ENCODE data around the gene FOXP2.

GRCh38 chr7:114700247-114700928, 285.8 kb downstream of the FOXP2 start:
- TF ChIP-seq CTCF (IDR thresholded peaks at IDR 0.05 in 2 of 3, conservative IDR thresholded peaks at IDR 0.05 in 1 of 3; ENCODE audit: control insufficient read depth in 2 of 3, extremely low read depth in 1 of 3, insufficient read depth in 1 of 3, low read depth in 3 of 3, low read length in 3 of 3): no peak
- no peak for TF ChIP-seq REST (IDR thresholded peaks at IDR 0.05; ENCODE audit: low read depth, low read length)
- TF ChIP-seq YBX1 (IDR thresholded peaks at IDR 0.05): no peak
- TF ChIP-seq ESRRA (IDR thresholded peaks at IDR 0.05; ENCODE audit: low read length): no peak
- no peak for TF ChIP-seq POLR2AphosphoS5 (IDR thresholded peaks at IDR 0.05; ENCODE audit: low read length)
- no peak for TF ChIP-seq USF1 (IDR thresholded peaks at IDR 0.05; ENCODE audit: borderline replicate concordance, extremely low read length, insufficient read depth, low read depth, low read length)
- no peak for TF ChIP-seq TAF1 (IDR thresholded peaks at IDR 0.05; ENCODE audit: borderline replicate concordance, low read depth, low read length)
- TF ChIP-seq FOXM1 (IDR thresholded peaks at IDR 0.05; ENCODE audit: low read depth, low read length): no peak
- no peak for TF ChIP-seq MTA3 (IDR thresholded peaks at IDR 0.05; ENCODE audit: borderline replicate concordance, low read length)
- no peak for TF ChIP-seq POLR2A (IDR thresholded peaks at IDR 0.05; ENCODE audit: low read depth, low read length)
- no peak for TF ChIP-seq FOXK2 (IDR thresholded peaks at IDR 0.05)
- TF ChIP-seq BCL3 (IDR thresholded peaks at IDR 0.05; ENCODE audit: borderline replicate concordance, insufficient read depth, low read depth, low read length, poor library complexity, severe bottlenecking): no peak
- TF ChIP-seq SP1 (IDR thresholded peaks at IDR 0.05; ENCODE audit: low read depth, low read length): no peak
- TF ChIP-seq YY1 (IDR thresholded peaks at IDR 0.05; ENCODE audit: low read depth, low read length): no peak

Data from GM12878 (cell line).